ENCODE measurements around the gene COL4A4.

GRCh38 chr2:227000123-227000522 is 163.9 kb downstream of the COL4A4 start:
- TF ChIP-seq ZNF16 (tag by site-specific recombination; IDR thresholded peaks at IDR 0.05; ENCODE audit: low read depth) (no peak), ZBTB26 (tag by site-specific recombination; optimal IDR thresholded peaks at IDR 0.05) (no peak), CTCF (tag by site-specific recombination; IDR thresholded peaks at IDR 0.05) (no peak), ZFP41 (tag by site-specific recombination; IDR thresholded peaks at IDR 0.05; ENCODE audit: borderline replicate concordance) (no peak), YY1 (tag by site-specific recombination; IDR thresholded peaks at IDR 0.05) (no peak), ZNF701 (tag by site-specific recombination; IDR thresholded peaks at IDR 0.05) (no peak), ZBTB11 (tag by site-specific recombination; conservative IDR thresholded peaks at IDR 0.05; ENCODE audit: low read depth) (no peak), ZSCAN5A (tag by site-specific recombination; IDR thresholded peaks at IDR 0.05) (no peak), PRDM2 (tag by site-specific recombination; IDR thresholded peaks at IDR 0.05; ENCODE audit: borderline replicate concordance) (no peak), ZNF335 (tag by site-specific recombination; conservative IDR thresholded peaks at IDR 0.05) (no peak)

Data from HEK293 (cell line).